ENCODE results near the gene KDELR3.

- TF ChIP-seq JUN (IDR thresholded peaks at IDR 0.05; ENCODE audit: borderline replicate concordance, insufficient read depth, insufficient read length, low read depth), result no peak
- TF ChIP-seq CTCF (IDR thresholded peaks at IDR 0.05; ENCODE audit: extremely low read depth in 1 of 2, insufficient read depth in 1 of 2, low read depth in 1 of 2, low read length in 2 of 2), result no peak
- TF ChIP-seq EZH2 (IDR thresholded peaks at IDR 0.05; ENCODE audit: borderline replicate concordance, low read depth, low read length, severe bottlenecking), result peak; percentile 93
- no peak for TF ChIP-seq POLR2A (IDR thresholded peaks at IDR 0.05; ENCODE audit: low read depth, low read length)
- no peak for TF ChIP-seq POLR2AphosphoS5 (IDR thresholded peaks at IDR 0.05; ENCODE audit: insufficient read depth, low read depth, low read length)
- no peak for TF ChIP-seq GATA2 (IDR thresholded peaks at IDR 0.05; ENCODE audit: insufficient read depth, insufficient read length, low read depth, low read length)
Measured at GRCh38 chr22:38454353-38455075, 13.4 kb upstream of the KDELR3 start.

All from endothelial cell of umbilical vein (primary cell).